CD14-positive monocyte (primary cell): ENCODE data around the gene TMEM80. TPM values are rescaled to one million over a fixed set of nuclear protein-coding genes. Genes with fewer than 3 reads are reported as not detected.
"Not testable (repeated sequence)": the region's sequence is repeated elsewhere in the genome, so short reads cannot be mapped to it uniquely, and the experiment has no call there.

Experiments used
- DNase-seq, 3 donors: peaks; one replicate each; pipeline ENCODE4 v3.0.0-alpha.2; 2011 to 2022
- H2AFZ ChIP-seq: 2 replicates; pipeline ENCODE4 v1.6.0; 2012; ENCODE audit warnings: mild to moderate bottlenecking, low read depth, low read length, inconsistent platforms; ENCODE audit not compliant: insufficient read depth, poor library complexity, severe bottlenecking
- H3K27ac ChIP-seq, 2 donors: 1 replicate in 1 of 2; 2 replicates in 1 of 2; pipeline ENCODE4 v1.5.1; 2012 to 2013; ENCODE audit warnings: low read length in 2 of 2, control low read depth in 1 of 2, inconsistent platforms in 1 of 2, low read depth in 1 of 2, mild to moderate bottlenecking in 1 of 2
- H3K27me3 ChIP-seq, 2 donors: one replicate each; pipeline versions ENCODE4 v1.6.0 to v1.6.1; 2011 to 2013; ENCODE audit warnings: low read length in 2 of 2; ENCODE audit not compliant: control insufficient read depth in 2 of 2, insufficient read depth in 2 of 2
- H3K36me3 ChIP-seq, 2 donors: replicated peaks in 1 of 2; 1 replicate in 1 of 2; 2 replicates in 1 of 2; pipeline versions ENCODE4 v1.5.1 to v1.6.1; 2012 to 2013; ENCODE audit warnings: low read length in 2 of 2, control low read depth in 1 of 2, inconsistent platforms in 1 of 2, mild to moderate bottlenecking in 1 of 2; ENCODE audit not compliant: insufficient read depth in 2 of 2, control insufficient read depth in 1 of 2
- H3K4me1 ChIP-seq, 2 donors: 1 replicate in 1 of 2; 2 replicates in 1 of 2; pipeline versions ENCODE4 v1.5.1 to v1.6.1; 2012 to 2013; ENCODE audit warnings: low read length in 2 of 2, control low read depth in 1 of 2, inconsistent platforms in 1 of 2, mild to moderate bottlenecking in 1 of 2, moderate library complexity in 1 of 2; ENCODE audit not compliant: insufficient read depth in 2 of 2, control insufficient read depth in 1 of 2
- H3K4me2 ChIP-seq: replicated peaks from 2 replicates; pipeline ENCODE3; 2012; ENCODE audit warnings: low read length, moderate library complexity, mild to moderate bottlenecking; ENCODE audit not compliant: poor library complexity, severe bottlenecking; ENCODE audit errors: extremely low read depth
- H3K4me3 ChIP-seq, 3 experiments: fragments of 200-600 bp in 1 of 3; sonication (generic) in 1 of 3; replicated peaks in 1 of 3; 1 replicate in 2 of 3; 2 replicates in 1 of 3; pipeline ENCODE4 v1.5.1; 2011 to 2013; ENCODE audit warnings: low read length in 3 of 3, mild to moderate bottlenecking in 3 of 3, control low read depth in 2 of 3, low read depth in 2 of 3, inconsistent platforms in 1 of 3, moderate library complexity in 1 of 3
- H3K79me2 ChIP-seq: 2 replicates; pipeline ENCODE4 v1.6.0; 2012; ENCODE audit warnings: mild to moderate bottlenecking, control low read depth, inconsistent platforms, low read length, moderate library complexity; ENCODE audit not compliant: insufficient read depth
- H3K9ac ChIP-seq: 2 replicates; pipeline ENCODE4 v1.6.0; 2017; ENCODE audit warnings: low read length, mild to moderate bottlenecking; ENCODE audit not compliant: insufficient read depth, poor library complexity, severe bottlenecking
- H3K9me3 ChIP-seq, 2 donors: replicated peaks in 1 of 2; 1 replicate in 1 of 2; 2 replicates in 1 of 2; pipeline versions ENCODE4 v1.5.1 to v1.6.1; 2012 to 2013; ENCODE audit warnings: low read length in 2 of 2, control low read depth in 1 of 2; ENCODE audit not compliant: control insufficient read depth in 1 of 2, insufficient read depth in 1 of 2
- H4K20me1 ChIP-seq: 2 replicates; pipeline ENCODE4 v1.6.0; 2012; ENCODE audit warnings: mild to moderate bottlenecking, low read length, control low read depth, moderate library complexity; ENCODE audit not compliant: insufficient read depth
- H3K27ac Mint-ChIP-seq, 7 donors: one replicate each; pipeline ENCODE4 v1.8.0; 2020; ENCODE audit warnings: mild to moderate bottlenecking in 7 of 7, mixed read lengths in 7 of 7, moderate library complexity in 6 of 7, inconsistent platforms in 2 of 7
- H3K27me3 Mint-ChIP-seq, 3 donors: one replicate each; pipeline ENCODE4 v1.8.0; 2021 to 2022; ENCODE audit warnings: low read depth in 3 of 3, mild to moderate bottlenecking in 3 of 3, mixed read lengths in 3 of 3, moderate library complexity in 3 of 3, inconsistent platforms in 1 of 3
- H3K36me3 Mint-ChIP-seq, 2 donors: one replicate each; pipeline ENCODE4 v1.8.0; 2020; ENCODE audit warnings: mixed read lengths in 2 of 2, inconsistent platforms in 1 of 2, mild to moderate bottlenecking in 1 of 2
- H3K4me1 Mint-ChIP-seq: one replicate; pipeline ENCODE4 v1.8.0; 2020; ENCODE audit warnings: mild to moderate bottlenecking, mixed read lengths
- H3K4me3 Mint-ChIP-seq, 2 donors: one replicate each; pipeline ENCODE4 v1.8.0; 2020; ENCODE audit warnings: mild to moderate bottlenecking in 2 of 2, mixed read lengths in 2 of 2, moderate library complexity in 1 of 2
- H3K9me3 Mint-ChIP-seq, 7 donors: one replicate each; pipeline ENCODE4 v1.8.0; 2020 to 2022; ENCODE audit warnings: mixed read lengths in 7 of 7, mild to moderate bottlenecking in 6 of 7, moderate library complexity in 6 of 7, inconsistent platforms in 2 of 7
- WGBS: methylation state at CpG from one replicate; pipeline ENCODE4 v1.1.5; 2013; ENCODE audit warnings: missing lambda C conversion rate; ENCODE audit not compliant: insufficient coverage; 5-methylcytosine and 5-hydroxymethylcytosine counted together
- intact Hi-C, 2 donors: fragments of 100-400 bp; cut with micrococcal nuclease; formaldehyde crosslinking; loops; one replicate each; pipeline versions ENCODE4 v1.15.0 to v1.15.1; 2023
- polyA plus RNA-seq, 3 donors: library from polyadenylated mRNA; depleted of rRNA in 1 of 3; unstranded in 2 of 3; stranded (reverse) in 1 of 3; fragments of 300-500 nt in 2 of 3; fragments of >200 nt in 1 of 3; fragmentation: Illumina TruSeq in 2 of 3; gene quantifications; 1 replicate in 2 of 3; 2 replicates in 1 of 3; pipeline ENCODE4 v1.2.3, GENCODE V29; 2012 to 2021
- TF ChIP-seq, protein P1 (sequence below): fragments of 200-600 bp; IDR thresholded peaks from one replicate; pipeline ENCODE4 v1.8.0; 2022; ENCODE audit warnings: antibody characterized with exemption, mild to moderate bottlenecking

Gene TMEM80
- polyA plus RNA-seq, 3 donors: 31.6 to 69.4 (median 37.3) TPM

GRCh38 chr11:650482-650881, 45.1 kb upstream of the TMEM80 start:
- Mint-ChIP-seq H3K4me3 (no peak overlapping the region), H3K27me3 (no peaks in the 10 kb centered on the region), H3K4me1 (no peaks in the 10 kb centered on the region), H3K27ac (no peak overlapping the region), H3K9me3 (peaks cover 0 to 12% (median 4%) of the 10 kb centered on the region in 7 donors), H3K36me3 (peaks cover 35 to 79% of the 10 kb centered on the region in 2 donors)
- WGBS: 98% methylated on average over 6 of the region's 10 CpGs
- Histone ChIP-seq H2AFZ (no peak overlapping the region), H3K4me2 (no peak overlapping the region), H3K4me1 (no peaks in the 10 kb centered on the region), H3K27ac (no peak overlapping the region), H3K9me3 (peaks cover 0 to 6% of the 10 kb centered on the region in 2 donors), H3K4me3 (no peak overlapping the region), H3K36me3 (peaks cover 17 to 57% of the 10 kb centered on the region in 2 donors), H4K20me1 (no peaks in the 10 kb centered on the region), H3K79me2 (no peaks in the 10 kb centered on the region), H3K9ac (no peak overlapping the region), H3K27me3 (no peaks in the 10 kb centered on the region)
- intact Hi-C loops: no loop called here
- no peak for DNase-seq
- TF ChIP-seq, protein P1, sequence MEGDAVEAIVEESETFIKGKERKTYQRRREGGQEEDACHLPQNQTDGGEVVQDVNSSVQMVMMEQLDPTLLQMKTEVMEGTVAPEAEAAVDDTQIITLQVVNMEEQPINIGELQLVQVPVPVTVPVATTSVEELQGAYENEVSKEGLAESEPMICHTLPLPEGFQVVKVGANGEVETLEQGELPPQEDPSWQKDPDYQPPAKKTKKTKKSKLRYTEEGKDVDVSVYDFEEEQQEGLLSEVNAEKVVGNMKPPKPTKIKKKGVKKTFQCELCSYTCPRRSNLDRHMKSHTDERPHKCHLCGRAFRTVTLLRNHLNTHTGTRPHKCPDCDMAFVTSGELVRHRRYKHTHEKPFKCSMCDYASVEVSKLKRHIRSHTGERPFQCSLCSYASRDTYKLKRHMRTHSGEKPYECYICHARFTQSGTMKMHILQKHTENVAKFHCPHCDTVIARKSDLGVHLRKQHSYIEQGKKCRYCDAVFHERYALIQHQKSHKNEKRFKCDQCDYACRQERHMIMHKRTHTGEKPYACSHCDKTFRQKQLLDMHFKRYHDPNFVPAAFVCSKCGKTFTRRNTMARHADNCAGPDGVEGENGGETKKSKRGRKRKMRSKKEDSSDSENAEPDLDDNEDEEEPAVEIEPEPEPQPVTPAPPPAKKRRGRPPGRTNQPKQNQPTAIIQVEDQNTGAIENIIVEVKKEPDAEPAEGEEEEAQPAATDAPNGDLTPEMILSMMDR: no peak

DNA sequence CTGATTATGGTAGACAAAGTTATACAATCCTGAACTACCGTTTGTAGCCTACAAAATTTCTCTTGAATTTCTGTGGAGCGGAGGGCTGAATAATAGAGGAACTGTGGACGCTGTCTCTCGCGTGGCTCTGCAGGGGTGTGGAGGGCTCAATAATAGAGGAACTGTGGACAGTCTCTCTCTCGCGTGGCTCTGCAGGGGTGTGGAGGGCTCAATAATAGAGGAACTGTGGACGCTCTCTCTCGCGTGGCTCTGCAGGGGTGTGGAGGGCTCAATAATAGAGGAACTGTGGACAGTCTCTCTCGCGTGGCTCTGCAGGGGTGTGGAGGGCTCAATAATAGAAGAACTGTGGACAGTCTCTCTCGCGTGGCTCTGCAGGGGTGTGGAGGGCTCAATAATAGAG, 42.5 kb upstream of the TMEM80 start:
- H3K4me1 ChIP-seq, H3K27me3 ChIP-seq, H3K27me3 Mint-ChIP-seq, H3K4me3 ChIP-seq, H3K9me3 ChIP-seq, H4K20me1 ChIP-seq, intact Hi-C loops, H3K4me1 Mint-ChIP-seq, H3K4me3 Mint-ChIP-seq, H3K4me2 ChIP-seq, H2AFZ ChIP-seq, H3K9ac ChIP-seq, H3K79me2 ChIP-seq: not testable (repeated sequence)
- 32% methylated on average over 10 of the region's 14 CpGs for whole genome bisulfite sequencing
- DNase-seq: peak; percentile 18 to 38 (median 34)
- peak overlapping the region in 4 of 7 donors; percentile 55 to 72 (median 64) for H3K27ac Mint-ChIP-seq
- H3K36me3 Mint-ChIP-seq: peaks cover 34 to 79% of the 10 kb centered on the region in 2 donors
- Histone ChIP-seq H3K36me3 (peaks cover 25 to 57% of the 10 kb centered on the region in 2 donors), H3K27ac (peak overlapping the region; percentile 27)
- peaks cover 0 to 12% (median 4%) of the 10 kb centered on the region in 7 donors for H3K9me3 Mint-ChIP-seq
